GM04504 (cell line): ENCODE data around the gene LANCL2.
A peak's percentile ranks its signal among the peaks of the same experiment; 100 is the strongest.
"Not testable (repeated sequence)": the region's sequence is repeated elsewhere in the genome, so short reads cannot be mapped to it uniquely, and the experiment has no call there.

Experiments
- DNase-seq: peaks from one replicate; pipeline ENCODE4 v3.0.0-alpha.2; 2012; ENCODE audit warnings: low read depth

LANCL2 gene

GRCh38 chr7:55405856-55406541 lies 40.9 kb downstream of the LANCL2 start:
- DNase-seq = no peak

- no peak for DNase-seq
These were observed 44.5 kb downstream of the LANCL2 start for GRCh38 chr7:55409482-55410225.

- no peak for DNase-seq
These were observed 45.6 kb downstream of the LANCL2 start for GRCh38 chr7:55410667-55411239.

- DNase-seq = no peak
These were observed 46.7 kb downstream of the LANCL2 start for GRCh38 chr7:55411844-55412243.

GRCh38 chr7:55413442-55413841 lies 48.3 kb downstream of the LANCL2 start:
- no peak for DNase-seq

GRCh38 chr7:55415173-55415778 lies 50.1 kb downstream of the LANCL2 start:
- peak; percentile 48 for DNase-seq

GRCh38 chr7:55417456-55417855 lies 52.3 kb downstream of the LANCL2 start:
- not testable (repeated sequence) for DNase-seq

GRCh38 chr7:55420530-55420929 lies 55.4 kb downstream of the LANCL2 start:
- DNase-seq = no peak

GRCh38 chr7:55423277-55423711 lies 58.2 kb downstream of the LANCL2 start:
- no peak for DNase-seq

- DNase-seq = no peak
These were observed 58.8 kb downstream of the LANCL2 start for GRCh38 chr7:55423891-55424290.

GRCh38 chr7:55425141-55425752 lies 60.1 kb downstream of the LANCL2 start:
- no peak for DNase-seq

- DNase-seq = no peak
These were observed 61.5 kb downstream of the LANCL2 start for GRCh38 chr7:55426676-55427075.

- no peak for DNase-seq
These were observed 62.2 kb downstream of the LANCL2 start for GRCh38 chr7:55427342-55427741.

GRCh38 chr7:55427800-55428199 lies 62.7 kb downstream of the LANCL2 start:
- DNase-seq = no peak

GRCh38 chr7:55429835-55430499 lies 64.8 kb downstream of the LANCL2 start:
- no peak for DNase-seq

GRCh38 chr7:55431898-55432297 lies 66.8 kb downstream of the LANCL2 start:
- no peak for DNase-seq

GRCh38 chr7:55432506-55432905 lies 67.4 kb downstream of the LANCL2 start:
- DNase-seq = no peak

- DNase-seq = no peak
These were observed 68.0 kb downstream of the LANCL2 start for GRCh38 chr7:55432939-55433784.

GRCh38 chr7:55435466-55435865 lies 70.3 kb downstream of the LANCL2 start:
- DNase-seq = no peak

GRCh38 chr7:55436457-55436856 lies 71.3 kb downstream of the LANCL2 start:
- no peak for DNase-seq

GRCh38 chr7:55437375-55437774 lies 72.2 kb downstream of the LANCL2 start:
- DNase-seq = no peak
